Endothelial cell (in vitro differentiated cells): ENCODE data around the gene CAMKMT. TPM values are rescaled to one million over a fixed set of nuclear protein-coding genes. Genes with fewer than 3 reads are reported as not detected.

Source experiments
- DNase-seq: peaks from one replicate; pipeline ENCODE4 v3.0.0; 2021; ENCODE audit warnings: low spot score
- H3K27ac Mint-ChIP-seq: one replicate; pipeline ENCODE4 v1.8.0; 2021; ENCODE audit warnings: mixed read lengths, inconsistent platforms; ENCODE audit not compliant: unreplicated experiment
- H3K27me3 Mint-ChIP-seq: one replicate; pipeline ENCODE4 v1.8.0; 2021; ENCODE audit warnings: mild to moderate bottlenecking, moderate library complexity, mixed read lengths, inconsistent platforms; ENCODE audit not compliant: unreplicated experiment
- H3K36me3 Mint-ChIP-seq: one replicate; pipeline ENCODE4 v1.8.0; 2021; ENCODE audit warnings: mild to moderate bottlenecking, low read depth, mixed read lengths, inconsistent platforms; ENCODE audit not compliant: unreplicated experiment
- H3K4me1 Mint-ChIP-seq: one replicate; pipeline ENCODE4 v1.8.0; 2021; ENCODE audit warnings: mild to moderate bottlenecking, mixed read lengths, inconsistent platforms; ENCODE audit not compliant: unreplicated experiment
- H3K4me3 Mint-ChIP-seq: one replicate; pipeline ENCODE4 v1.8.0; 2021; ENCODE audit warnings: mild to moderate bottlenecking, mixed read lengths, inconsistent platforms; ENCODE audit not compliant: unreplicated experiment
- H3K9me3 Mint-ChIP-seq: one replicate; pipeline ENCODE4 v1.8.0; 2021; ENCODE audit warnings: mixed read lengths, inconsistent platforms; ENCODE audit not compliant: unreplicated experiment
- CTCF ChIP-seq: fragments of 200-600 bp; sonication (generic); IDR thresholded peaks from one replicate; pipeline ENCODE4 v1.5.0; 2021; ENCODE audit warnings: antibody characterized with exemption; ENCODE audit not compliant: unreplicated experiment
- total RNA-seq: library from RNA; stranded (reverse); fragmentation: NEBNext Ultra II Directional; extraction: Animal tissue kit (Norgen Biotek cat#: 25700); gene quantifications from one replicate; pipeline ENCODE4 v1.2.1, GENCODE V29; 2021; ENCODE audit not compliant: unreplicated experiment

CAMKMT gene
- total RNA-seq, 1 donor from 2014 or later = 8.4 TPM

GRCh38 chr2:44671276-44671675, 309.5 kb downstream of the CAMKMT start:
- Mint-ChIP-seq H3K27ac (no peak overlapping the region), H3K4me1 (no peaks in the 10 kb centered on the region), H3K27me3 (no peaks in the 10 kb centered on the region), H3K36me3 (no peaks in the 10 kb centered on the region), H3K9me3 (no peaks in the 10 kb centered on the region), H3K4me3 (no peak overlapping the region)
- no peak for DNase-seq
- no peak for TF ChIP-seq CTCF

GRCh38 chr2:44671916-44672315, 310.2 kb downstream of the CAMKMT start:
- Mint-ChIP-seq H3K27ac (no peak overlapping the region), H3K9me3 (no peaks in the 10 kb centered on the region), H3K36me3 (no peaks in the 10 kb centered on the region), H3K27me3 (no peaks in the 10 kb centered on the region), H3K4me3 (no peak overlapping the region), H3K4me1 (no peaks in the 10 kb centered on the region)
- DNase-seq = no peak
- no peak for TF ChIP-seq CTCF

GRCh38 chr2:44672431-44672830, 310.7 kb downstream of the CAMKMT start:
- no peak for DNase-seq
- TF ChIP-seq CTCF = no peak
- H3K27me3 Mint-ChIP-seq = no peaks in the 10 kb centered on the region
- no peak overlapping the region for H3K4me3 Mint-ChIP-seq
- H3K4me1 Mint-ChIP-seq = no peaks in the 10 kb centered on the region
- H3K36me3 Mint-ChIP-seq = no peaks in the 10 kb centered on the region
- H3K9me3 Mint-ChIP-seq = no peaks in the 10 kb centered on the region
- H3K27ac Mint-ChIP-seq = no peak overlapping the region

- no peak overlapping the region for H3K4me3 Mint-ChIP-seq
- no peak for DNase-seq
Measured at GRCh38 chr2:44674473-44675284, 312.9 kb downstream of the CAMKMT start.

More at GRCh38 chr2:44674473-44675284, 312.9 kb downstream of the CAMKMT start:
- H3K9me3 Mint-ChIP-seq = no peaks in the 10 kb centered on the region
- no peaks in the 10 kb centered on the region for H3K27me3 Mint-ChIP-seq
- H3K27ac Mint-ChIP-seq = no peak overlapping the region
- TF ChIP-seq CTCF = no peak
- H3K4me1 Mint-ChIP-seq = no peaks in the 10 kb centered on the region
- H3K36me3 Mint-ChIP-seq = no peaks in the 10 kb centered on the region
